IMR-90 (cell line): ENCODE results near the gene PTPN3.

ENCODE experiments used
- CEBPB ChIP-seq: IDR thresholded peaks from 2 replicates; pipeline ENCODE4 v1.6.1; 2012; ENCODE audit warnings: low read depth, low read length, improper control_type of control experiment
- CTCF ChIP-seq: conservative IDR thresholded peaks from 2 replicates; pipeline ENCODE4 v1.5.1; 2012; ENCODE audit warnings: mild to moderate bottlenecking, low read depth, low read length, improper control_type of control experiment
- MXI1 ChIP-seq: IDR thresholded peaks from 2 replicates; pipeline ENCODE4 v1.6.1; 2012; ENCODE audit warnings: low read depth, mild to moderate bottlenecking, low read length, moderate library complexity, borderline replicate concordance
- NFE2L2 ChIP-seq: fragments of 150-350 bp; IDR thresholded peaks from 2 replicates; pipeline ENCODE4 v1.6.1; 2016; ENCODE audit warnings: low read depth, mild to moderate bottlenecking, low read length
- POLR2A ChIP-seq: IDR thresholded peaks from 2 replicates; pipeline ENCODE4 v1.6.1; 2012; ENCODE audit warnings: mild to moderate bottlenecking, low read depth, low read length
- RCOR1 ChIP-seq: IDR thresholded peaks from 2 replicates; pipeline ENCODE4 v1.6.1; 2012; ENCODE audit warnings: mild to moderate bottlenecking, low read length, improper control_type of control experiment; ENCODE audit not compliant: insufficient replicate concordance
- RFX5 ChIP-seq: IDR thresholded peaks from 2 replicates; pipeline ENCODE4 v1.8.0; 2012; ENCODE audit warnings: low read depth, mild to moderate bottlenecking, low read length, moderate library complexity
- SMC3 ChIP-seq: fragments of 150-350 bp; IDR thresholded peaks from 2 replicates; pipeline ENCODE4 v1.6.1; 2016; ENCODE audit warnings: low read depth, mild to moderate bottlenecking, antibody characterized with exemption, low read length, moderate library complexity
- TF ChIP-seq, protein P1 (sequence below): fragments of 150-350 bp; IDR thresholded peaks from 2 replicates; pipeline ENCODE4 v1.6.1; 2017; ENCODE audit warnings: mild to moderate bottlenecking, antibody characterized with exemption, low read length, low read depth

DNA sequence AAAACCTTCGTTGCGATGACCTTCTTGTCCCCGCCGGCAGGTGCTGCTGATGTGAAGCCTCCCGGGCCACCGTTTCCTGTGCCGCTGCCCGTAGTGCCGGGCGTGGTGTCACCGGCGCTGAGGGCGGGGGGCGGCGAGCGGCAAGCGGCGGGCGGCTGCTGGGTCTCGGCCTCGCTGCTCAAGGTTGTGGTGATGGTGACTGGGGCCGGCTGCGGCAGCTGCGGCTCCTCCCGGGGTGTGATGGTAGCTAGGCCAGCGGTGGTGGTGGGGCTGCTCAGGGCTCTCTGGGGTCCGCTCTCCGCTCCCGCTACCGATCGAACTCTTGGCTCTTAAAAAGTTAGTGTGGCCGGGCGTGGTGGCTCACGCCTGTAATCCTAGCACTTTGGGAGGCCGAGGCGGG lies 36.0 kb upstream of the PTPN3 start:
- TF ChIP-seq CTCF (no peak), MXI1 (no peak), POLR2A (no peak), RCOR1 (no peak), CEBPB (no peak), NFE2L2 (no peak), SMC3 (no peak), RFX5 (no peak)
- TF ChIP-seq, protein P1, sequence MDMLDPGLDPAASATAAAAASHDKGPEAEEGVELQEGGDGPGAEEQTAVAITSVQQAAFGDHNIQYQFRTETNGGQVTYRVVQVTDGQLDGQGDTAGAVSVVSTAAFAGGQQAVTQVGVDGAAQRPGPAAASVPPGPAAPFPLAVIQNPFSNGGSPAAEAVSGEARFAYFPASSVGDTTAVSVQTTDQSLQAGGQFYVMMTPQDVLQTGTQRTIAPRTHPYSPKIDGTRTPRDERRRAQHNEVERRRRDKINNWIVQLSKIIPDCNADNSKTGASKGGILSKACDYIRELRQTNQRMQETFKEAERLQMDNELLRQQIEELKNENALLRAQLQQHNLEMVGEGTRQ = no peak
